ENCODE results near the gene KREMEN2. TPM values are rescaled to one million over a fixed set of nuclear protein-coding genes. Genes with fewer than 3 reads are reported as not detected.

Gene KREMEN2
- total and polyA plus RNA-seq, 9 of the 15 experiments (the other 6 are each of a cell fraction or from before 2014, with no cell fraction given): 0.04 to 7.7 (median 1.5) TPM; not detected in 1

DNA sequence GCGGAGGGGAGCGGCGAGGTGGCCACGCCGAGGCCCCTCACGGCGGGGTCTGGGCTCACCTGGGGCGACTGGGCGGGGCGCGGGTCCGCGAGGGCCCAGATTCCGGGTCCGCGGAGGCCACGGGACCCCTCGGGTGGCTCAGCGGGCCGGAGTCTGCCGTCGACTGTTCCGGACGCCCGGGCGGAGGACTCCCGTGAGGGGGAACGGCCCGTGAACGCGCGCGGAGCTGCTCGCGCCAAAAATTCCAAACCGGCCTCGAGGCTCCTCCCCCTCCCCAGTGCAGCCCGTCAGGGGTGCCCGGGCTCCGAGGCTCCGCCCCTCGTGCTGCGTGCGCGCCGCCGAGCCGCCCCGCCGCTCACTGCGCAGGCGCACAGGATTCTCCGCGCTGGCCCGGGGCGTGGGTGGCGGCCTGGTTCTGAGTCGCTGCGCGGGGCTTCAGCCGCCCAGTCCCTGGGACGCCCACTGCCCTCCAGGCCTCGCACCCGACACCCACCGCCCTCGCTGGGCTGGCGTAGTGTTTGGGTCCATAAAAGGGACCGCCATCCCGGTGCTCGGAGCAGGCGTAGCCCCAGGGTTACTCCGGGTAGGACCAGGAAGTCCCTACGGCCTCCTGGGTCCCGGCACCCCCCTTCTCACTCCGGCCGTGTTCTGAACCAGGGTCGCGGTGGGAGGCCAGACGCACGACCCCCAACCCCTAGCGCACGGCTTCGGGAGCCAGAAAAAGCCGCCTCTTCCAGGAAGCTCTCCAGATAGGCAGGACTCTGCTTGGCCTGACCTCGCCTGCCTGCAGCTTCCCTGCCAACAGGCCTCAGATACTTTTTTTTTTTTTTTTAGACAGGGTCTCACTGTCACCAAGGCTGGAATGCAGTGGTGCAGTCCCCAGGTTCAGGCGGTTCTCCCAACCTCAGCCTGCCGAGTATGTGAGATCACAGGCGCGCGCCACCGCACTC, 16.4 kb downstream of the KREMEN2 start, which contains the start of gene PKMYT1 (continued):
- TF ChIP-seq, protein P1, sequence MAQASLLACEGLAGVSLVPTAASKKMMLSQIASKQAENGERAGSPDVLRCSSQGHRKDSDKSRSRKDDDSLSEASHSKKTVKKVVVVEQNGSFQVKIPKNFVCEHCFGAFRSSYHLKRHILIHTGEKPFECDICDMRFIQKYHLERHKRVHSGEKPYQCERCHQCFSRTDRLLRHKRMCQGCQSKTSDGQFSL (CRISPR knock-in tag; IDR thresholded peaks at IDR 0.05): peak; percentile 68; the same call in 1 of the 2 replicates
- TF ChIP-seq, protein P1 (tag; IDR thresholded peaks at IDR 0.05): peak in 1 of 2 experiments; percentile 35; a peak in 1 of 4 replicates
- TF ChIP-seq IFI16 (CRISPR knock-in tag; IDR thresholded peaks at IDR 0.05) (no peak), PCBP1 (IDR thresholded peaks at IDR 0.05; ENCODE audit: low read depth, low read length, poor library complexity, severe bottlenecking) (no peak), SPI1 (IDR thresholded peaks at IDR 0.05; ENCODE audit: borderline replicate concordance, low read depth, low read length) (no peak), FOXJ2 (tag; IDR thresholded peaks at IDR 0.05) (no peak), RB1 (IDR thresholded peaks at IDR 0.05; ENCODE audit: low read depth) (peak; percentile 77), HOXB6 (CRISPR knock-in tag; IDR thresholded peaks at IDR 0.05; ENCODE audit: borderline replicate concordance) (no peak), WHSC1 (IDR thresholded peaks at IDR 0.05; ENCODE audit: low read length) (no peak), HMG20A (CRISPR knock-in tag; conservative IDR thresholded peaks at IDR 0.05) (no peak), STAT5B (CRISPR knock-in tag; IDR thresholded peaks at IDR 0.05) (no peak), ZNF239 (CRISPR knock-in tag; IDR thresholded peaks at IDR 0.05) (no peak), RBM39 (optimal IDR thresholded peaks at IDR 0.05; ENCODE audit: low read depth, low read length) (peak; percentile 51), GTF3C2 (IDR thresholded peaks at IDR 0.05; ENCODE audit: borderline replicate concordance, extremely low read depth, insufficient read length) (no peak), ZNF79 (CRISPR knock-in tag; IDR thresholded peaks at IDR 0.05; ENCODE audit: low read depth) (no peak), C11orf30 (IDR thresholded peaks at IDR 0.05; ENCODE audit: low read depth) (no peak), PREB (CRISPR knock-in tag; IDR thresholded peaks at IDR 0.05) (no peak), KHSRP (IDR thresholded peaks at IDR 0.05) (no peak), ZNF75A (CRISPR knock-in tag; IDR thresholded peaks at IDR 0.05) (no peak), NR2F6 (CRISPR knock-in tag; IDR thresholded peaks at IDR 0.05) (no peak), SMAD1 (IDR thresholded peaks at IDR 0.05; ENCODE audit: low read depth, low read length, partially characterized antibody) (no peak)
- TF ChIP-seq, protein P2, sequence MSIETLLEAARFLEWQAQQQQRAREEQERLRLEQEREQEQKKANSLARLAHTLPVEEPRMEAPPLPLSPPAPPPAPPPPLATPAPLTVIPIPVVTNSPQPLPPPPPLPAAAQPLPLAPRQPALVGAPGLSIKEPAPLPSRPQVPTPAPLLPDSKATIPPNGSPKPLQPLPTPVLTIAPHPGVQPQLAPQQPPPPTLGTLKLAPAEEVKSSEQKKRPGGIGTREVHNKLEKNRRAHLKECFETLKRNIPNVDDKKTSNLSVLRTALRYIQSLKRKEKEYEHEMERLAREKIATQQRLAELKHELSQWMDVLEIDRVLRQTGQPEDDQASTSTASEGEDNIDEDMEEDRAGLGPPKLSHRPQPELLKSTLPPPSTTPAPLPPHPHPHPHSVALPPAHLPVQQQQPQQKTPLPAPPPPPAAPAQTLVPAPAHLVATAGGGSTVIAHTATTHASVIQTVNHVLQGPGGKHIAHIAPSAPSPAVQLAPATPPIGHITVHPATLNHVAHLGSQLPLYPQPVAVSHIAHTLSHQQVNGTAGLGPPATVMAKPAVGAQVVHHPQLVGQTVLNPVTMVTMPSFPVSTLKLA (conservative IDR thresholded peaks at IDR 0.05): peak; percentile 44 to 66

Measured in K562 (cell line).